HCT116 (cell line): Measurements from ENCODE around the gene FBRS. TPM values are rescaled to one million over a fixed set of nuclear protein-coding genes. Genes with fewer than 3 reads are reported as not detected.
"Not testable (repeated sequence)": the region's sequence is repeated elsewhere in the genome, so short reads cannot be mapped to it uniquely, and the experiment has no call there.

ENCODE experiments used
- ATAC-seq: fragments of 200-7000 bp; cut with Tn5 transposase; 2 replicates; pipeline ENCODE4 v1.9.1; 2020; ENCODE audit warnings: mild to moderate bottlenecking, moderate library complexity
- BruUV-seq: library from RNA; stranded (reverse); fragments of 400-500 nt; replicated peaks from 2 replicates; lab custom pipeline; 2021; lab: Mats Ljungman, UMichigan
- CTCF ChIA-PET: fragments of 300-600 bp; sonication (Branson Sonifier 250); formaldehyde crosslinking; loops from one replicate; lab custom pipeline; 2021; ENCODE audit warnings: antibody characterized with exemption; lab: Charles Lee
- POLR2A ChIA-PET: fragments of 300-600, 350-600 bp; sonication (Branson Sonifier 250); formaldehyde crosslinking; loops from one replicate; lab custom pipeline; 2021; ENCODE audit warnings: antibody characterized with exemption; lab: Charles Lee
- RAD21 ChIA-PET, 2 experiments: fragments of 300-600 bp; sonication (Branson Sonifier 250); formaldehyde crosslinking; loops; one replicate each; lab custom pipeline; 2023; ENCODE audit warnings: low total read pairs in 2 of 2; ENCODE audit not compliant: uncharacterized antibody in 2 of 2, unreplicated experiment in 2 of 2, low non-redundant PET in 1 of 2; lab: Charles Lee
- DNase-seq: peaks from one replicate; pipeline ENCODE4 v3.0.0-alpha.2; 2010; ENCODE audit warnings: low read depth, low spot score
- H2AFZ ChIP-seq: fragments of 200-600 bp; shearing (Covaris generic), sonication (generic); 2 replicates; pipeline ENCODE4 v1.6.1; 2017; ENCODE audit warnings: low read depth, mixed run types, mixed read lengths, antibody characterized with exemption, low read length; ENCODE audit not compliant: poor library complexity, severe bottlenecking
- H3K27ac ChIP-seq: 2 replicates; pipeline ENCODE4 v1.5.1; 2012; ENCODE audit warnings: low read depth, low read length
- H3K27me3 ChIP-seq: fragments of 200-600 bp; sonication (generic); 2 replicates; pipeline ENCODE4 v1.6.1; 2016; ENCODE audit warnings: mixed run types, low read length, mixed read lengths; ENCODE audit not compliant: insufficient read depth
- H3K36me3 ChIP-seq, 2 experiments: fragments of 200-500 bp in 1 of 2; fragments of 200-600 bp in 1 of 2; sonication (Bioruptor generic) in 1 of 2; sonication (generic) in 1 of 2; 2 replicates each; pipeline versions ENCODE4 v1.5.1 to v1.6.1; 2014 to 2016; ENCODE audit warnings: low read length in 2 of 2, inconsistent platforms in 1 of 2, mixed read lengths in 1 of 2, mixed run types in 1 of 2; ENCODE audit not compliant: insufficient read depth in 2 of 2, control insufficient read depth in 1 of 2
- H3K4me1 ChIP-seq, 2 experiments: fragments of 200-600 bp in 1 of 2; sonication (generic) in 1 of 2; 2 replicates each; pipeline versions ENCODE4 v1.5.1 to v1.6.1; 2012 to 2017; ENCODE audit warnings: low read length in 2 of 2, inconsistent platforms in 1 of 2, mild to moderate bottlenecking in 1 of 2, mixed read lengths in 1 of 2, mixed run types in 1 of 2, moderate library complexity in 1 of 2; ENCODE audit not compliant: insufficient read depth in 2 of 2, control insufficient read depth in 1 of 2
- H3K4me2 ChIP-seq: fragments of 200-600 bp; sonication (generic); 2 replicates; pipeline ENCODE4 v1.6.1; 2017; ENCODE audit warnings: mixed run types, low read length, mixed read lengths
- H3K4me3 ChIP-seq, 2 experiments: fragments of 200-600 bp in 1 of 2; sonication (generic) in 1 of 2; replicated peaks in 1 of 2; 2 replicates each; pipeline ENCODE4 v1.5.1; 2011 to 2016; ENCODE audit warnings: low read length in 2 of 2, control low read depth in 1 of 2, low read depth in 1 of 2, mild to moderate bottlenecking in 1 of 2, mixed read lengths in 1 of 2, mixed run types in 1 of 2
- H3K79me2 ChIP-seq: fragments of 200-600 bp; sonication (generic); 2 replicates; pipeline ENCODE4 v1.6.1; 2017; ENCODE audit warnings: mild to moderate bottlenecking, mixed run types, low read length, moderate library complexity, mixed read lengths; ENCODE audit not compliant: insufficient read depth
- H3K9ac ChIP-seq: fragments of 200-600 bp; sonication (generic); 2 replicates; pipeline ENCODE4 v1.6.1; 2016; ENCODE audit warnings: low read length, mixed read lengths
- H3K9me2 ChIP-seq: fragments of 200-600 bp; sonication (generic), shearing (Covaris generic); 2 replicates; pipeline ENCODE4 v1.6.1; 2017; ENCODE audit warnings: mixed run types, mild to moderate bottlenecking, moderate library complexity; ENCODE audit not compliant: insufficient read depth
- H3K9me3 ChIP-seq, 2 experiments: fragments of 200-500 bp in 1 of 2; fragments of 200-600 bp in 1 of 2; sonication (Bioruptor generic) in 1 of 2; sonication (generic) in 1 of 2; 2 replicates each; pipeline ENCODE4 v1.6.1; 2014 to 2017; ENCODE audit warnings: low read length in 2 of 2, mixed read lengths in 2 of 2, inconsistent platforms in 1 of 2, low read depth in 1 of 2, mild to moderate bottlenecking in 1 of 2, mixed run types in 1 of 2, moderate library complexity in 1 of 2; ENCODE audit not compliant: control insufficient read depth in 1 of 2, insufficient read depth in 1 of 2
- H4K20me1 ChIP-seq: fragments of 200-600 bp; sonication (generic), shearing (Covaris generic); 2 replicates; pipeline ENCODE4 v1.6.1; 2017; ENCODE audit warnings: mixed run types, mild to moderate bottlenecking, moderate library complexity; ENCODE audit not compliant: insufficient read depth
- EGR1 ChIP-seq: IDR thresholded peaks from 2 replicates; pipeline ENCODE4 v1.6.1; 2012; ENCODE audit warnings: low read depth
- EZH2phosphoT487 ChIP-seq: fragments of 200-600 bp; IDR thresholded peaks from 2 replicates; pipeline ENCODE4 v1.6.1; 2018; ENCODE audit warnings: antibody characterized with exemption, borderline replicate concordance
- RAD21 ChIP-seq: IDR thresholded peaks from 2 replicates; pipeline ENCODE4 v1.6.1; 2012; ENCODE audit warnings: low read depth, mild to moderate bottlenecking
- TCF7L2 ChIP-seq: IDR thresholded peaks from 2 replicates; pipeline ENCODE4 v1.7.0; 2011; ENCODE audit warnings: borderline replicate concordance, inconsistent platforms; ENCODE audit not compliant: insufficient read depth, insufficient read length; ENCODE audit errors: extremely low read depth
- YY1 ChIP-seq: IDR thresholded peaks from 2 replicates; pipeline ENCODE4 v1.6.1; 2011; ENCODE audit warnings: low read length, low read depth, moderate library complexity, mild to moderate bottlenecking; ENCODE audit not compliant: insufficient replicate concordance; ENCODE audit errors: extremely low read depth
- ZFX ChIP-seq: fragments of 450-650 bp; IDR thresholded peaks from 2 replicates; pipeline ENCODE4 v1.6.1; 2017
- intact Hi-C: fragments of 100-400 bp; cut with micrococcal nuclease; formaldehyde crosslinking; loops from 2 replicates; pipeline ENCODE4 v1.10.0; 2022
- total RNA-seq: library from RNA; stranded (reverse); gene quantifications from one replicate; pipeline ENCODE4 v1.2.1, GENCODE V29; 2021; ENCODE audit not compliant: unreplicated experiment
- TF ChIP-seq, protein P1 (sequence below), 3 experiments: fragments of 200-600 bp in 1 of 3; sonication (generic) in 1 of 3; IDR thresholded peaks in 2 of 3; conservative IDR thresholded peaks in 1 of 3; 2 replicates each; pipeline ENCODE4 v1.5.1; 2012 to 2017; ENCODE audit warnings: low read depth in 2 of 3, low read length in 2 of 3, antibody characterized with exemption in 1 of 3, borderline replicate concordance in 1 of 3, control low read depth in 1 of 3, mild to moderate bottlenecking in 1 of 3, mixed read lengths in 1 of 3, mixed run types in 1 of 3, moderate library complexity in 1 of 3; ENCODE audit not compliant: insufficient read depth in 1 of 3
- TF ChIP-seq, protein P2 (sequence below): IDR thresholded peaks from 2 replicates; pipeline ENCODE4 v1.6.1; 2012
- TF ChIP-seq, protein P3 (sequence below): IDR thresholded peaks from 2 replicates; pipeline ENCODE4 v1.6.1; 2012

The FBRS gene
- total RNA-seq, 1 experiment from 2014 or later: 65.3 TPM

DNA sequence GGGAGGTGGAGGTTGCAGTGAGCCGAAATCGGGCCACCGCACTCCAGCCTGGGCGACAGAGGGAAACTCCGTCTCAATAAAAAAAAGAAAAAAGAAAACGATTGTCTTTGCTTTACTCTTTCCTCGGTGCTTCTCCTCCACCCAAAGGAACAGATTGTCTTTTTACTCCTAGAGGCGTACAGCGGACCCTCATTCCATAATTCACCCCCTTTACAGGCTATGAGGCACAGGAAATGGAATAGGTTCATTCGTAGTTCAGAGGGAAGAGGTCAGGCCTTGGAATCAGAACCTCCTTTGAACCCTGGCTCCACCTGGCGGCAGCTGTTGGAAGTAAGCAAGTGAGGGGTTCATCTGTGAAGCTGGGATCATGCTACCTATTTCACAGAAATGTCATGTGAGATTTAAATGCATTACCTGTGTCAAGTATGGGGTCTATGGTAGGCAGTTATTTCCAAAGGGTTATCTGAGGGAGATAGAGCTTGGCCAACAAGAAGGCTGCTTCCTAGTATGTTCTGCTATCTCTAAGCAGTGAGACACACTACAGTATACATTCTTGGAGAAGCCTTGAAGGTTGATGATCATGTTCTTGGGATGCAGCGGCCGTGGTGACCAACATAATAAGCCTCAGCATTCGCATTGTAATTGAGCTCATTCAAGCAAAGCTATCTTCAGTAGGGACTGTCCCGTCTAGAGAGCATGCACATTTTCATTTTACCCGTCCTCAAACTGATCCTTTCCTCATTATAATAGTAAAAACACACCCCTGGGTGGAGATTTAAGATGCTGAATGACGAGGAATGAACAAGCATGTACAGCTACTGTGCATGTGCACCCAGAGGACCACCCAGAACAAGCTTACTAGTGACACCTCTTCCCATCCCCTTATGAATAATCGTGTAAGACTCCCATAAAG is 29.3 kb upstream of the FBRS start (continued):
- TF ChIP-seq, protein P1, sequence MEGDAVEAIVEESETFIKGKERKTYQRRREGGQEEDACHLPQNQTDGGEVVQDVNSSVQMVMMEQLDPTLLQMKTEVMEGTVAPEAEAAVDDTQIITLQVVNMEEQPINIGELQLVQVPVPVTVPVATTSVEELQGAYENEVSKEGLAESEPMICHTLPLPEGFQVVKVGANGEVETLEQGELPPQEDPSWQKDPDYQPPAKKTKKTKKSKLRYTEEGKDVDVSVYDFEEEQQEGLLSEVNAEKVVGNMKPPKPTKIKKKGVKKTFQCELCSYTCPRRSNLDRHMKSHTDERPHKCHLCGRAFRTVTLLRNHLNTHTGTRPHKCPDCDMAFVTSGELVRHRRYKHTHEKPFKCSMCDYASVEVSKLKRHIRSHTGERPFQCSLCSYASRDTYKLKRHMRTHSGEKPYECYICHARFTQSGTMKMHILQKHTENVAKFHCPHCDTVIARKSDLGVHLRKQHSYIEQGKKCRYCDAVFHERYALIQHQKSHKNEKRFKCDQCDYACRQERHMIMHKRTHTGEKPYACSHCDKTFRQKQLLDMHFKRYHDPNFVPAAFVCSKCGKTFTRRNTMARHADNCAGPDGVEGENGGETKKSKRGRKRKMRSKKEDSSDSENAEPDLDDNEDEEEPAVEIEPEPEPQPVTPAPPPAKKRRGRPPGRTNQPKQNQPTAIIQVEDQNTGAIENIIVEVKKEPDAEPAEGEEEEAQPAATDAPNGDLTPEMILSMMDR (IDR thresholded peaks at IDR 0.05 in 2 of 3, conservative IDR thresholded peaks at IDR 0.05 in 1 of 3; ENCODE audit: borderline replicate concordance in 1 of 3, insufficient read depth in 1 of 3, low read depth in 2 of 3, low read length in 2 of 3): peak; percentile 86 to 94 (median 93)
- TF ChIP-seq, protein P2, sequence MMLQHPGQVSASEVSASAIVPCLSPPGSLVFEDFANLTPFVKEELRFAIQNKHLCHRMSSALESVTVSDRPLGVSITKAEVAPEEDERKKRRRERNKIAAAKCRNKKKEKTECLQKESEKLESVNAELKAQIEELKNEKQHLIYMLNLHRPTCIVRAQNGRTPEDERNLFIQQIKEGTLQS: no peak
- TF ChIP-seq EGR1 (no peak), EZH2phosphoT487 (no peak), ZFX (no peak), RAD21 (peak; percentile 89), YY1 (peak; percentile 37), TCF7L2 (peak; percentile 89)
- TF ChIP-seq, protein P3, sequence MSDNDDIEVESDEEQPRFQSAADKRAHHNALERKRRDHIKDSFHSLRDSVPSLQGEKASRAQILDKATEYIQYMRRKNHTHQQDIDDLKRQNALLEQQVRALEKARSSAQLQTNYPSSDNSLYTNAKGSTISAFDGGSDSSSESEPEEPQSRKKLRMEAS: no peak

DNA sequence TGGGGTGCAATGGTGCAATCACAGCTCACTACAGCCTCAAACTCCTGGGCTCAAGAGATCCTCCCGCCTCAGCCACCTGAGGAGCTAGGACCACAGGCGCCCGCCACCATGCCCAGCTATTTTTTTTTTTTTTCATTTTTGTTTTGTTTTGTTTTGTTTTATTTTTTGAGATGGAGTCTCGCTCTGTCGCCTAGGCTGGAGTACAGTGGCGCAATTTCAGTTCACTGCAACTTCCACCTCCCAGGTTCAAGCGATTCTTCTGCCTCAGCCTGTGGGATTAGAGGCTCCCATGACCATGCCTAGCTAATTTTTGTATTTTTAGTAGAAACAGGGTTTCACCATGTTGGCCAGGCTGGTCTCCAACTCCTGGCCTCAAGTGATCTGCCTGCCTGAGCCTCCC is 25.8 kb upstream of the FBRS start:
- H4K20me1 ChIP-seq, H3K4me3 ChIP-seq, POLR2A ChIA-PET, H3K9me2 ChIP-seq, DNase-seq, H3K36me3 ChIP-seq, H3K27me3 ChIP-seq, H2AFZ ChIP-seq, intact Hi-C loops, ATAC-seq, H3K27ac ChIP-seq, H3K9ac ChIP-seq, BruUV-seq, H3K9me3 ChIP-seq, H3K4me2 ChIP-seq: not testable (repeated sequence)
- Histone ChIP-seq H3K4me1 (peaks cover 8 to 37% of the 10 kb centered on the region in 2 experiments; a peak in 3 of 4 replicates), H3K79me2 (peaks cover 13% of the 10 kb centered on the region)
- CTCF ChIA-PET: interaction anchor here (0.6 to 3.9 kb wide), 4 partner anchors 17 to 289 kb away, joined by 3 to 24 read pairs (median 4); partner anchors contain the start of genes DCTPP1 and PRR14
- RAD21 ChIA-PET: interaction anchor here in 1 of 2 experiments (0.6 kb wide), 1 partner anchor 259 kb away, joined by 4 read pairs; no protein-coding TSS in a partner anchor
